Kidney (tissue), 14 donors: Measurements from ENCODE around the gene MRNIP. TPM values are rescaled to one million over a fixed set of nuclear protein-coding genes. Genes with fewer than 3 reads are reported as not detected.

Experiments
- DNase-seq, 5 donors: peaks; one replicate each; pipeline ENCODE4 v3.0.0-alpha.2; 2013 to 2020
- FAIRE-seq: peaks from 2 replicates; lab custom pipeline; 2012; peaks lifted over from hg19 to GRCh38; lab: Jason Lieb, UNC
- H3K27ac ChIP-seq, 2 donors: one replicate each; pipeline ENCODE4 v1.7.0; 2013; ENCODE audit warnings: low read depth in 2 of 2, low read length in 2 of 2, inconsistent platforms in 1 of 2
- H3K27me3 ChIP-seq: one replicate; pipeline ENCODE4 v1.7.1; 2013; ENCODE audit warnings: low read length, inconsistent platforms; ENCODE audit not compliant: control insufficient read depth, insufficient read depth
- H3K36me3 ChIP-seq, 3 donors: one replicate each; pipeline versions ENCODE4 v1.7.0 to v1.7.1; 2013; ENCODE audit warnings: low read length in 3 of 3, control low read depth in 1 of 3, inconsistent platforms in 1 of 3; ENCODE audit not compliant: insufficient read depth in 3 of 3, control insufficient read depth in 2 of 3
- H3K4me1 ChIP-seq, 3 donors: one replicate each; pipeline versions ENCODE4 v1.7.0 to v1.7.1; 2013; ENCODE audit warnings: low read length in 3 of 3, inconsistent platforms in 1 of 3, low read depth in 1 of 3; ENCODE audit not compliant: control insufficient read depth in 2 of 3, insufficient read depth in 2 of 3
- H3K4me3 ChIP-seq, 3 donors: one replicate each; pipeline versions ENCODE4 v1.7.0 to v1.8.1; 2013; ENCODE audit warnings: low read length in 3 of 3, control low read depth in 1 of 3, inconsistent platforms in 1 of 3
- H3K9ac ChIP-seq, 3 donors: one replicate each; pipeline versions ENCODE4 v1.7.0 to v1.7.1; 2013; ENCODE audit warnings: low read length in 3 of 3, control low read depth in 1 of 3, inconsistent platforms in 1 of 3
- H3K9me3 ChIP-seq, 3 donors: one replicate each; pipeline versions ENCODE4 v1.7.0 to v1.7.1; 2013; ENCODE audit warnings: low read length in 3 of 3, control low read depth in 1 of 3, inconsistent platforms in 1 of 3; ENCODE audit not compliant: control insufficient read depth in 2 of 3, insufficient read depth in 1 of 3
- CTCF ChIP-seq: IDR thresholded peaks from 3 replicates; pipeline ENCODE4 v1.5.1; 2012; ENCODE audit warnings: mild to moderate bottlenecking, moderate library complexity, borderline replicate concordance; ENCODE audit not compliant: insufficient read depth; ENCODE audit errors: extremely low read depth
- intact Hi-C: fragments of 100-400 bp; cut with DNase I; formaldehyde crosslinking; loops from one replicate; pipeline ENCODE4 v1.11.1; 2022
- polyA plus RNA-seq: library from polyadenylated mRNA; stranded (reverse); fragments of 350-450 nt; fragmentation: Illumina TruSeq; extraction: RNeasy Lipid Tissue Mini Kit (QIAGEN cat#74804); gene quantifications from one replicate; pipeline ENCODE4 v1.2.3, GENCODE V29; 2014; ENCODE audit warnings: low read depth, low replicate concordance; ENCODE audit not compliant: insufficient read depth
- total RNA-seq: library from RNA; stranded (reverse); fragmentation: NEBNext Ultra II Directional; extraction: Animal tissue kit (Norgen Biotek cat#: 25700); gene quantifications from one replicate; pipeline ENCODE4 v1.2.1, GENCODE V29; 2021
- donor health status: control.
- donor health status: control.
- donor health status: control.
- donor health status: control.
- donor health status: control.
- donor health status: DM: yes; HTN: yes; CAD: no.
- donor health status: Normal renal cell carcinoma (clear cell type).

The MRNIP gene
- total and polyA plus RNA-seq, 2 donors from 2014 or later, result 25.3 to 36.6 TPM

GRCh38 chr5:179816796-179817469, 41.7 kb downstream of the MRNIP start:
- H3K27ac ChIP-seq, result no peak overlapping the region

GRCh38 chr5:179816401-179816795, 42.2 kb downstream of the MRNIP start:
- Histone ChIP-seq H3K4me3 (peak overlapping the region in 1 of 3 donors; percentile 32), H3K9me3 (no peaks in the 10 kb centered on the region), H3K4me1 (peaks cover 0 to 22% (median 21%) of the 10 kb centered on the region in 3 donors), H3K27me3 (no peaks in the 10 kb centered on the region), H3K27ac (no peak overlapping the region), H3K36me3 (no peaks in the 10 kb centered on the region), H3K9ac (peak overlapping the region in 1 of 3 donors; percentile 34)
- TF ChIP-seq CTCF, result no peak
- intact Hi-C loops, result no loop called here
- DNase-seq (peak in 1 of 5 donors; percentile 75), FAIRE-seq (no peak)

More at GRCh38 chr5:179816796-179817469, 41.7 kb downstream of the MRNIP start:
- intact Hi-C loops, result no loop called here
- Histone ChIP-seq H3K9ac (peak overlapping the region in 2 of 3 donors; percentile 24 to 34), H3K27me3 (no peaks in the 10 kb centered on the region), H3K36me3 (no peaks in the 10 kb centered on the region), H3K4me1 (peaks cover 0 to 24% (median 23%) of the 10 kb centered on the region in 3 donors), H3K9me3 (no peaks in the 10 kb centered on the region), H3K4me3 (peak overlapping the region in 1 of 3 donors; percentile 32)
- no peak for TF ChIP-seq CTCF
- FAIRE-seq, result no peak
- DNase-seq, result peak in 2 of 5 donors; percentile 67 to 86

- H3K9ac ChIP-seq, result no peak overlapping the region
- H3K4me3 ChIP-seq, result no peak overlapping the region
- no peak overlapping the region for H3K27ac ChIP-seq
- H3K27me3 ChIP-seq, result no peaks in the 10 kb centered on the region
- H3K9me3 ChIP-seq, result no peaks in the 10 kb centered on the region
- no peak for FAIRE-seq
- TF ChIP-seq CTCF, result no peak
- no peaks in the 10 kb centered on the region for H3K36me3 ChIP-seq
- DNase-seq, result peak in 1 of 5 donors; percentile 68
- peaks cover 0 to 22% (median 21%) of the 10 kb centered on the region in 3 donors for H3K4me1 ChIP-seq
- intact Hi-C loops, result no loop called here
These were observed 42.9 kb downstream of the MRNIP start for GRCh38 chr5:179815491-179816249.
